Neural cell (in vitro differentiated cells): ENCODE results near the gene LRMDA. TPM values are rescaled to one million over a fixed set of nuclear protein-coding genes. Genes with fewer than 3 reads are reported as not detected.

ENCODE experiments used
- H2AFZ ChIP-seq: fragments of 200-600, 300-800 bp; sonication (generic), shearing (Covaris generic); 2 replicates; pipeline ENCODE4 v1.6.0; 2014; ENCODE audit warnings: low read depth, mild to moderate bottlenecking, antibody characterized with exemption, low read length, moderate library complexity
- H3F3A ChIP-seq: fragments of 200-600 bp; shearing (Covaris generic); 2 replicates; pipeline ENCODE4 v1.6.1; 2016; ENCODE audit warnings: mild to moderate bottlenecking, moderate library complexity, mixed read lengths, antibody characterized with exemption, low read length; ENCODE audit not compliant: insufficient read depth, poor library complexity, severe bottlenecking
- H3K27ac ChIP-seq: fragments of 200-600, 300-800 bp; sonication (generic), shearing (Covaris generic); 2 replicates; pipeline ENCODE4 v1.5.1; 2014; ENCODE audit warnings: mild to moderate bottlenecking, low read length, moderate library complexity
- H3K27me3 ChIP-seq: fragments of 300-800, 200-600 bp; sonication (generic), shearing (Covaris generic); 2 replicates; pipeline ENCODE4 v1.6.0; 2014; ENCODE audit warnings: mild to moderate bottlenecking, low read depth, low read length, moderate library complexity; ENCODE audit not compliant: insufficient read depth
- H3K36me3 ChIP-seq: fragments of 300-800, 200-600 bp; sonication (generic), shearing (Covaris generic); 2 replicates; pipeline ENCODE4 v1.5.1; 2014; ENCODE audit warnings: mild to moderate bottlenecking, antibody characterized with exemption, low read length, moderate library complexity; ENCODE audit not compliant: insufficient read depth
- H3K4me2 ChIP-seq: fragments of 300-800, 200-600 bp; sonication (generic), shearing (Covaris generic); 2 replicates; pipeline ENCODE4 v1.6.0; 2014; ENCODE audit warnings: mild to moderate bottlenecking, low read length
- H3K4me3 ChIP-seq: fragments of 300-800, 200-600 bp; sonication (generic), shearing (Covaris generic); 2 replicates; pipeline ENCODE4 v1.5.1; 2014; ENCODE audit warnings: mild to moderate bottlenecking, low read length, moderate library complexity
- H3K79me2 ChIP-seq: fragments of 200-600 bp; shearing (Covaris generic); replicated peaks from 2 replicates; pipeline ENCODE4 v1.6.0; 2014; ENCODE audit warnings: mild to moderate bottlenecking, low read length, moderate library complexity; ENCODE audit not compliant: insufficient read depth
- H3K9ac ChIP-seq: fragments of 300-800, 200-600 bp; sonication (generic), shearing (Covaris generic); 2 replicates; pipeline ENCODE4 v1.6.1; 2016; ENCODE audit warnings: mild to moderate bottlenecking, low read length, mixed read lengths
- H3K9me2 ChIP-seq: fragments of 200-600 bp; shearing (Covaris generic); 2 replicates; pipeline ENCODE4 v1.6.1; 2016; ENCODE audit warnings: mild to moderate bottlenecking, low read length, mixed read lengths; ENCODE audit not compliant: insufficient read depth
- H3K9me3 ChIP-seq: fragments of 200-600, 300-800 bp; sonication (generic), shearing (Covaris generic); 2 replicates; pipeline ENCODE4 v1.6.1; 2016; ENCODE audit warnings: mild to moderate bottlenecking, mixed run types, low read length, moderate library complexity, mixed read lengths
- H4K20me1 ChIP-seq: fragments of 200-600 bp; shearing (Covaris generic); 2 replicates; pipeline ENCODE4 v1.6.1; 2016; ENCODE audit warnings: mild to moderate bottlenecking, mixed run types; ENCODE audit not compliant: insufficient read depth
- EP300 ChIP-seq: fragments of 450-650 bp; conservative IDR thresholded peaks from 2 replicates; pipeline ENCODE4 v1.6.1; 2014; ENCODE audit warnings: antibody characterized with exemption, mild to moderate bottlenecking, moderate library complexity; ENCODE audit not compliant: poor library complexity, severe bottlenecking
- EZH2 ChIP-seq: fragments of 200-600, 300-800 bp; shearing (Covaris generic), sonication (generic); IDR thresholded peaks from 2 replicates; pipeline ENCODE4 v1.6.1; 2014; ENCODE audit warnings: antibody characterized with exemption, low read length, borderline replicate concordance, mild to moderate bottlenecking; ENCODE audit not compliant: insufficient read depth, poor library complexity, severe bottlenecking
- MXI1 ChIP-seq: fragments of 450-650 bp; conservative IDR thresholded peaks from 2 replicates; pipeline ENCODE4 v1.6.1; 2014; ENCODE audit warnings: antibody characterized with exemption, mild to moderate bottlenecking; ENCODE audit not compliant: poor library complexity, severe bottlenecking
- POLR2AphosphoS5 ChIP-seq: IDR thresholded peaks from 2 replicates; pipeline ENCODE4 v1.6.1; 2012
- RAD21 ChIP-seq: fragments of 450-650 bp; conservative IDR thresholded peaks from 2 replicates; pipeline ENCODE4 v1.6.1; 2014; ENCODE audit warnings: antibody characterized with exemption, mild to moderate bottlenecking, moderate library complexity
- SMC3 ChIP-seq: fragments of 450-650 bp; conservative IDR thresholded peaks from 2 replicates; pipeline ENCODE4 v1.6.1; 2014; ENCODE audit warnings: antibody characterized with exemption, mild to moderate bottlenecking, moderate library complexity; ENCODE audit not compliant: poor library complexity
- TAF1 ChIP-seq: IDR thresholded peaks from 2 replicates; pipeline ENCODE4 v1.6.1; 2012; ENCODE audit warnings: low read depth
- polyA plus RNA-seq: library from polyadenylated mRNA; depleted of rRNA; stranded (reverse); fragments of >200 nt; gene quantifications from 2 replicates; pipeline ENCODE4 v1.2.3, GENCODE V29; 2014
- TF ChIP-seq, protein P1 (sequence below): fragments of 450-650 bp; IDR thresholded peaks from 2 replicates; pipeline ENCODE4 v1.5.1; 2014; ENCODE audit warnings: antibody characterized with exemption, mild to moderate bottlenecking, moderate library complexity; ENCODE audit not compliant: poor library complexity, severe bottlenecking
- TF ChIP-seq, protein P2 (sequence below): IDR thresholded peaks from 2 replicates; pipeline ENCODE4 v1.6.1; 2012; ENCODE audit warnings: borderline replicate concordance

Gene LRMDA
- polyA plus RNA-seq, 1 donor from 2014 or later, result 5.6 TPM

DNA sequence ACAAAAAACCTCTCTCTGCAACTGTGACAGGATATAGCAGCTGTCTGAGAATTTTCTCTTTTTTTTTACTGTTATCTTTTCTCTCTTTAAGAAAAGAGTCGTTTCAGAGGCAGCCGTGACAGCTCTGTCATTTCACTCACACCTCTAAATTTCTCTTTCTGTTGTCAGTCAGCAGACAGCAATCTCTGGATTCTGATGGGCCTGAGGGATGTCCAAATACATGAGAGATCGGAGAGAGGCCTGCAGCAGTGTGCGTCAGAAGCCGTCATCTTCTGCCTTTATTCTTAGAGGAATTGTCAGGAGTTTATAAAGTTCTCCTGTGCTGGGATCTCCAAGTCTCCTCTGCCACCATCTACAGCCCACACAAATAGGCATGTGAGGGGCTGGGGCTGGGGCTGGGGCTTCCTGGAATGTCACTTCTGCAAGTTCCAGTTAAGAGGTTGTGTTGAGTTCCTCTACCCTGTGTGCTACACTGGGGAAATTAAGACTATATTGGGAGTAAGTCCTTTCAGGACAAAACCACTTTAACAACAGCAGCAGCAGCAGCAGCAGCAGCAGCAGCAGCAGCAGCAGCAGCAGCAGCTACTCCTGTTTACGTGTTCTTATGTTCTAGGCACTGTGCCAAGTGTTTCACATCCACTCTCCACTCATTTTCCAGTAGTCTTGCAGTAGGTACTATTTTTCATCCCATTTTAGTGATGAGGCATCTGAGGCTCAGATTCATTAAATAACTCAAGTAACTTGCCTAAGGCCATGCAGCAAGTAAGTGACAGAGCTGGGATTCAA lies 541.3 kb downstream of the LRMDA start:
- H3K36me3 ChIP-seq, result no peaks in the 10 kb centered on the region
- peak overlapping the region; percentile 49 for H3K9ac ChIP-seq
- H2AFZ ChIP-seq, result no peak overlapping the region
- H3K9me3 ChIP-seq, result no peaks in the 10 kb centered on the region
- H3F3A ChIP-seq, result no peaks in the 10 kb centered on the region
- TF ChIP-seq RAD21 (no peak), EP300 (peak; percentile 95), POLR2AphosphoS5 (peak; percentile 70), EZH2 (no peak), MXI1 (no peak), SMC3 (no peak), TAF1 (no peak)
- TF ChIP-seq, protein P1, sequence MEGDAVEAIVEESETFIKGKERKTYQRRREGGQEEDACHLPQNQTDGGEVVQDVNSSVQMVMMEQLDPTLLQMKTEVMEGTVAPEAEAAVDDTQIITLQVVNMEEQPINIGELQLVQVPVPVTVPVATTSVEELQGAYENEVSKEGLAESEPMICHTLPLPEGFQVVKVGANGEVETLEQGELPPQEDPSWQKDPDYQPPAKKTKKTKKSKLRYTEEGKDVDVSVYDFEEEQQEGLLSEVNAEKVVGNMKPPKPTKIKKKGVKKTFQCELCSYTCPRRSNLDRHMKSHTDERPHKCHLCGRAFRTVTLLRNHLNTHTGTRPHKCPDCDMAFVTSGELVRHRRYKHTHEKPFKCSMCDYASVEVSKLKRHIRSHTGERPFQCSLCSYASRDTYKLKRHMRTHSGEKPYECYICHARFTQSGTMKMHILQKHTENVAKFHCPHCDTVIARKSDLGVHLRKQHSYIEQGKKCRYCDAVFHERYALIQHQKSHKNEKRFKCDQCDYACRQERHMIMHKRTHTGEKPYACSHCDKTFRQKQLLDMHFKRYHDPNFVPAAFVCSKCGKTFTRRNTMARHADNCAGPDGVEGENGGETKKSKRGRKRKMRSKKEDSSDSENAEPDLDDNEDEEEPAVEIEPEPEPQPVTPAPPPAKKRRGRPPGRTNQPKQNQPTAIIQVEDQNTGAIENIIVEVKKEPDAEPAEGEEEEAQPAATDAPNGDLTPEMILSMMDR, result no peak
- TF ChIP-seq, protein P2, sequence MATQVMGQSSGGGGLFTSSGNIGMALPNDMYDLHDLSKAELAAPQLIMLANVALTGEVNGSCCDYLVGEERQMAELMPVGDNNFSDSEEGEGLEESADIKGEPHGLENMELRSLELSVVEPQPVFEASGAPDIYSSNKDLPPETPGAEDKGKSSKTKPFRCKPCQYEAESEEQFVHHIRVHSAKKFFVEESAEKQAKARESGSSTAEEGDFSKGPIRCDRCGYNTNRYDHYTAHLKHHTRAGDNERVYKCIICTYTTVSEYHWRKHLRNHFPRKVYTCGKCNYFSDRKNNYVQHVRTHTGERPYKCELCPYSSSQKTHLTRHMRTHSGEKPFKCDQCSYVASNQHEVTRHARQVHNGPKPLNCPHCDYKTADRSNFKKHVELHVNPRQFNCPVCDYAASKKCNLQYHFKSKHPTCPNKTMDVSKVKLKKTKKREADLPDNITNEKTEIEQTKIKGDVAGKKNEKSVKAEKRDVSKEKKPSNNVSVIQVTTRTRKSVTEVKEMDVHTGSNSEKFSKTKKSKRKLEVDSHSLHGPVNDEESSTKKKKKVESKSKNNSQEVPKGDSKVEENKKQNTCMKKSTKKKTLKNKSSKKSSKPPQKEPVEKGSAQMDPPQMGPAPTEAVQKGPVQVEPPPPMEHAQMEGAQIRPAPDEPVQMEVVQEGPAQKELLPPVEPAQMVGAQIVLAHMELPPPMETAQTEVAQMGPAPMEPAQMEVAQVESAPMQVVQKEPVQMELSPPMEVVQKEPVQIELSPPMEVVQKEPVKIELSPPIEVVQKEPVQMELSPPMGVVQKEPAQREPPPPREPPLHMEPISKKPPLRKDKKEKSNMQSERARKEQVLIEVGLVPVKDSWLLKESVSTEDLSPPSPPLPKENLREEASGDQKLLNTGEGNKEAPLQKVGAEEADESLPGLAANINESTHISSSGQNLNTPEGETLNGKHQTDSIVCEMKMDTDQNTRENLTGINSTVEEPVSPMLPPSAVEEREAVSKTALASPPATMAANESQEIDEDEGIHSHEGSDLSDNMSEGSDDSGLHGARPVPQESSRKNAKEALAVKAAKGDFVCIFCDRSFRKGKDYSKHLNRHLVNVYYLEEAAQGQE, result no peak
- H3K9me2 ChIP-seq, result no peaks in the 10 kb centered on the region
- H3K4me3 ChIP-seq, result peak overlapping the region; percentile 38
- peak overlapping the region; percentile 76 for H3K27ac ChIP-seq
- no peaks in the 10 kb centered on the region for H3K27me3 ChIP-seq
- H3K79me2 ChIP-seq, result no peaks in the 10 kb centered on the region
- no peak overlapping the region for H3K4me2 ChIP-seq
- H4K20me1 ChIP-seq, result no peaks in the 10 kb centered on the region

DNA sequence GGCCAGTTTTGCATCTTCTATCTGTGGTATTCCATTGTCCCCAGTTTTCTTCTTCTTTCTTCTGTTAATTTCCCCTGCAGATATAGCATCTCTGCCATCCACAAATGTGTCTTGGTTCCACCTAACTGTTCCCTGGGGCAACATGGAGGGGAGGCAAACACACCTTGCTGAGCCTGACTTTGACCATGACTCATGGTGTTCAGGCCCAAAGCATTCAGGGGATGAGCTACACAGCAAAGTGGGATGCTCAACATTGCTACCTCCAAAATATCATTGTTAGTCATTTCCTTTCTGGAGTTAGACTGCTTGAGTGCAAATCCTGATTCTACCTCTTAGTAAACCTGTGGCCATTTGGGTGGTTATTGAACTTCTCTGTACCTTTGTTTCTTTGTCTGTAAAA lies 542.7 kb downstream of the LRMDA start:
- Histone ChIP-seq H4K20me1 (no peaks in the 10 kb centered on the region), H3F3A (no peaks in the 10 kb centered on the region), H3K9me3 (no peaks in the 10 kb centered on the region), H3K36me3 (no peaks in the 10 kb centered on the region), H3K4me3 (no peak overlapping the region), H3K27ac (no peak overlapping the region), H3K79me2 (no peaks in the 10 kb centered on the region), H3K9me2 (no peaks in the 10 kb centered on the region), H3K4me2 (no peak overlapping the region), H3K9ac (no peak overlapping the region), H3K27me3 (no peaks in the 10 kb centered on the region), H2AFZ (no peak overlapping the region)
- TF ChIP-seq EZH2, result no peak
- no peak for TF ChIP-seq SMC3
- TF ChIP-seq, protein P1, result no peak
- TF ChIP-seq EP300, result no peak
- TF ChIP-seq, protein P2, result no peak
- no peak for TF ChIP-seq TAF1
- TF ChIP-seq MXI1, result no peak
- no peak for TF ChIP-seq POLR2AphosphoS5
- TF ChIP-seq RAD21, result no peak
